Anterior cingulate cortex (tissue), 58 donors: ENCODE results near the gene CAPNS2.

ENCODE experiments used
- DNase-seq, 58 donors: peaks; one replicate each; lab custom pipeline; 2025; lab: John Stamatoyannopoulos, UW

CAPNS2 gene

GRCh38 chr16:55566432-55567175 is at the start of gene CAPNS2:
Gene CAPNS2 (plus strand): TSS chr16:55566684. CDS start chr16:55566757, 73 bp downstream.
- DNase-seq, result no peak

GRCh38 chr16:55521792-55522191 is 44.7 kb upstream of the CAPNS2 start:
- no peak for DNase-seq

GRCh38 chr16:55526441-55526840 is 40.0 kb upstream of the CAPNS2 start:
- DNase-seq, result no peak

- no peak for DNase-seq
These were observed 38.6 kb upstream of the CAPNS2 start for GRCh38 chr16:55527885-55528284.

GRCh38 chr16:55529018-55529417 is 37.5 kb upstream of the CAPNS2 start:
- DNase-seq, result no peak

GRCh38 chr16:55530316-55530856 is 36.1 kb upstream of the CAPNS2 start:
- DNase-seq, result no peak

- no peak for DNase-seq
These were observed 34.3 kb upstream of the CAPNS2 start for GRCh38 chr16:55532227-55532626.

- DNase-seq, result peak in 1 of 58 donors; percentile 2
These were observed 31.7 kb upstream of the CAPNS2 start for GRCh38 chr16:55534756-55535155.

GRCh38 chr16:55539049-55539448 is 27.4 kb upstream of the CAPNS2 start:
- no peak for DNase-seq

- no peak for DNase-seq
These were observed 27.0 kb upstream of the CAPNS2 start for GRCh38 chr16:55539488-55539887.

GRCh38 chr16:55540221-55540620 is 26.3 kb upstream of the CAPNS2 start:
- DNase-seq, result no peak

- no peak for DNase-seq
These were observed 23.9 kb upstream of the CAPNS2 start for GRCh38 chr16:55542459-55543082.

- peak in 1 of 58 donors; percentile 32 for DNase-seq
These were observed 23.0 kb upstream of the CAPNS2 start for GRCh38 chr16:55543472-55543871.

- no peak for DNase-seq
These were observed 13.9 kb upstream of the CAPNS2 start for GRCh38 chr16:55552621-55553020.

GRCh38 chr16:55555436-55555835 is 11.0 kb upstream of the CAPNS2 start:
- no peak for DNase-seq

- no peak for DNase-seq
These were observed 9.3 kb upstream of the CAPNS2 start for GRCh38 chr16:55557186-55557585.

GRCh38 chr16:55559233-55559632 is 7.3 kb upstream of the CAPNS2 start:
- no peak for DNase-seq

- no peak for DNase-seq
These were observed 6.5 kb upstream of the CAPNS2 start for GRCh38 chr16:55559933-55560516.

- no peak for DNase-seq
These were observed 5.1 kb upstream of the CAPNS2 start for GRCh38 chr16:55561319-55561848.

- no peak for DNase-seq
These were observed 3.5 kb upstream of the CAPNS2 start for GRCh38 chr16:55562936-55563335.

GRCh38 chr16:55563797-55564196 is 2.7 kb upstream of the CAPNS2 start:
- DNase-seq, result no peak
